Liver (tissue), 9 donors: ENCODE data around the gene THEM4. TPM values are rescaled to one million over a fixed set of nuclear protein-coding genes. Genes with fewer than 3 reads are reported as not detected.
"Not testable (repeated sequence)": the region's sequence is repeated elsewhere in the genome, so short reads cannot be mapped to it uniquely, and the experiment has no call there.

ENCODE experiments used
- DNase-seq: peaks from one replicate; pipeline ENCODE4 v3.0.0-alpha.2; 2017; ENCODE audit warnings: low spot score
- H3K27ac ChIP-seq, 2 donors: one replicate each; pipeline ENCODE4 v1.7.0; 2013; ENCODE audit warnings: inconsistent platforms in 2 of 2, low read length in 2 of 2, control low read depth in 1 of 2, low read depth in 1 of 2, mild to moderate bottlenecking in 1 of 2
- H3K27me3 ChIP-seq, 4 donors: one replicate each; pipeline versions ENCODE4 v1.6.1 to v1.7.0; 2013; ENCODE audit warnings: low read length in 3 of 4, inconsistent platforms in 1 of 4, mild to moderate bottlenecking in 1 of 4, moderate library complexity in 1 of 4; ENCODE audit not compliant: control insufficient read depth in 4 of 4, insufficient read depth in 4 of 4
- H3K36me3 ChIP-seq, 4 donors: one replicate each; pipeline versions ENCODE4 v1.6.1 to v1.7.0; 2013; ENCODE audit warnings: low read length in 3 of 4, mild to moderate bottlenecking in 3 of 4, low read depth in 1 of 4, moderate library complexity in 1 of 4; ENCODE audit not compliant: control insufficient read depth in 4 of 4, insufficient read depth in 3 of 4
- H3K4me1 ChIP-seq, 4 donors: one replicate each; pipeline versions ENCODE4 v1.6.1 to v1.7.0; 2013; ENCODE audit warnings: low read length in 3 of 4, mild to moderate bottlenecking in 3 of 4, moderate library complexity in 1 of 4; ENCODE audit not compliant: control insufficient read depth in 4 of 4, insufficient read depth in 4 of 4
- H3K4me3 ChIP-seq, 3 donors: one replicate each; pipeline versions ENCODE4 v1.6.1 to v1.7.0; 2013; ENCODE audit warnings: low read length in 3 of 3, control low read depth in 1 of 3, low read depth in 1 of 3, mild to moderate bottlenecking in 1 of 3
- H3K9ac ChIP-seq, 2 donors: one replicate each; pipeline ENCODE4 v1.7.0; 2013; ENCODE audit warnings: low read length in 2 of 2, mild to moderate bottlenecking in 2 of 2, moderate library complexity in 2 of 2, control low read depth in 1 of 2, low read depth in 1 of 2
- H3K9me3 ChIP-seq, 4 donors: one replicate each; pipeline versions ENCODE4 v1.6.1 to v1.7.0; 2013; ENCODE audit warnings: low read length in 3 of 4; ENCODE audit not compliant: control insufficient read depth in 4 of 4
- EGR1 ChIP-seq, 2 donors: IDR thresholded peaks; 2 replicates each; pipeline ENCODE4 v1.6.1; 2016 to 2018; ENCODE audit warnings: antibody characterized with exemption in 2 of 2, low read depth in 2 of 2
- GABPA ChIP-seq, 2 donors: IDR thresholded peaks in 1 of 2; conservative IDR thresholded peaks in 1 of 2; 2 replicates each; pipeline ENCODE4 v1.6.1; 2016; ENCODE audit warnings: antibody characterized with exemption in 2 of 2, mild to moderate bottlenecking in 1 of 2, moderate library complexity in 1 of 2
- HNF4A ChIP-seq, 2 donors: conservative IDR thresholded peaks; 2 replicates each; pipeline ENCODE4 v1.6.1; 2016; ENCODE audit warnings: antibody characterized with exemption in 2 of 2, mild to moderate bottlenecking in 2 of 2
- HNF4G ChIP-seq: IDR thresholded peaks from 2 replicates; pipeline ENCODE4 v1.6.1; 2016; ENCODE audit warnings: antibody characterized with exemption
- JUND ChIP-seq, 2 donors: IDR thresholded peaks; 2 replicates each; pipeline ENCODE4 v1.6.1; 2016; ENCODE audit warnings: antibody characterized with exemption in 2 of 2
- NR2F2 ChIP-seq: IDR thresholded peaks from 2 replicates; pipeline ENCODE4 v1.6.1; 2016; ENCODE audit warnings: antibody characterized with exemption
- SP1 ChIP-seq: IDR thresholded peaks from 2 replicates; pipeline ENCODE4 v1.6.1; 2018; ENCODE audit warnings: antibody characterized with exemption, mild to moderate bottlenecking
- TAF1 ChIP-seq: conservative IDR thresholded peaks from 2 replicates; pipeline ENCODE4 v1.6.1; 2016; ENCODE audit warnings: antibody characterized with exemption, mild to moderate bottlenecking
- YY1 ChIP-seq: IDR thresholded peaks from 2 replicates; pipeline ENCODE4 v1.6.1; 2016; ENCODE audit warnings: antibody characterized with exemption, mild to moderate bottlenecking
- WGBS: extraction: QIAGEN DNeasy Blood & Tissue Kit; methylation state at CpG from one replicate; pipeline ENCODE4 v1.1.7; 2013; 5-methylcytosine and 5-hydroxymethylcytosine counted together
- polyA plus RNA-seq, 2 donors: library from polyadenylated mRNA; stranded (reverse) in 1 of 2; unstranded in 1 of 2; fragments of 200-250 nt in 1 of 2; fragments of >200 nt in 1 of 2; fragmentation: Nextera tagmentation in 1 of 2; extraction: Ambion mirVana in 1 of 2; gene quantifications; one replicate each; pipeline versions ENCODE4 v1.2.1 to v1.2.3, GENCODE V29; 2013 to 2015
- total RNA-seq, 2 donors: library from RNA; depleted of rRNA; stranded (reverse); fragments of >200 nt; gene quantifications; one replicate each; pipeline ENCODE4 v1.2.3, GENCODE V29; 2014
- TF ChIP-seq, protein P1 (sequence below): fragments of 150-350 bp; IDR thresholded peaks from 2 replicates; pipeline ENCODE4 v1.5.1; 2017; ENCODE audit warnings: improper control_type of control experiment, low read depth, low read length; ENCODE audit not compliant: missing input control
- TF ChIP-seq, protein P2 (sequence below): IDR thresholded peaks from 2 replicates; pipeline ENCODE4 v1.6.1; 2016; ENCODE audit warnings: antibody characterized with exemption
- TF ChIP-seq, protein P3 (sequence below): IDR thresholded peaks from 2 replicates; pipeline ENCODE4 v1.6.1; 2016; ENCODE audit warnings: antibody characterized with exemption
- TF ChIP-seq, protein P4 (sequence below): IDR thresholded peaks from 2 replicates; pipeline ENCODE4 v1.6.1; 2016; ENCODE audit warnings: antibody characterized with exemption
- donor health status: healthy.
- donor health status: healthy.
- donor health status: healthy.
- donor health status: healthy.
- donor health status: healthy.

The THEM4 gene
- total and polyA plus RNA-seq, 4 donors: 6.1 to 16.2 (median 9.8) TPM

DNA sequence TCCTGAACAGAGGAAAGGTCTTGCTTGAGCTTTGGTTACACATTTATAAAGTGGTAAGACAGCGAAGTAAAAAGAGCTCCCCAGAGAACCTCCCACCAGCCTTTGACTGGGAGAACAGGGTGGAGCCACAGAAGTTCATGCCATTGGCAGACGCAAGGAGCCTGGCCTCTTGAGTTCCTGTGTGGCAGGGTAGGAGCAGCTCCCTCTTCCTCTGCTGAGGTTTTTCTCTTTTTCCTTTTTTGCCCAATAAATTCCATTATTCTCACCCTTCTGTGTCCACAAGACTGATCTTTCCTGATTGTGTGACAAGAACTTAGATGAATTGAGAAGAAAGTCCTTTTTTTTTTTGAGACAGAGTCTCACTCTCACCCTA lies 4.3 kb downstream of the THEM4 start:
- Histone ChIP-seq H3K27ac (peak overlapping the region in 1 of 2 donors; percentile 17), H3K4me3 (no peak overlapping the region), H3K36me3 (no peaks in the 10 kb centered on the region), H3K27me3 (no peaks in the 10 kb centered on the region), H3K4me1 (peaks cover 1 to 11% (median 7%) of the 10 kb centered on the region in 4 donors), H3K9ac (no peak overlapping the region), H3K9me3 (peaks cover 0 to 4% (median 0%) of the 10 kb centered on the region in 4 donors)
- no peak for DNase-seq
- WGBS: 73% methylated on average over 2 of the region's 2 CpGs
- TF ChIP-seq, protein P1, sequence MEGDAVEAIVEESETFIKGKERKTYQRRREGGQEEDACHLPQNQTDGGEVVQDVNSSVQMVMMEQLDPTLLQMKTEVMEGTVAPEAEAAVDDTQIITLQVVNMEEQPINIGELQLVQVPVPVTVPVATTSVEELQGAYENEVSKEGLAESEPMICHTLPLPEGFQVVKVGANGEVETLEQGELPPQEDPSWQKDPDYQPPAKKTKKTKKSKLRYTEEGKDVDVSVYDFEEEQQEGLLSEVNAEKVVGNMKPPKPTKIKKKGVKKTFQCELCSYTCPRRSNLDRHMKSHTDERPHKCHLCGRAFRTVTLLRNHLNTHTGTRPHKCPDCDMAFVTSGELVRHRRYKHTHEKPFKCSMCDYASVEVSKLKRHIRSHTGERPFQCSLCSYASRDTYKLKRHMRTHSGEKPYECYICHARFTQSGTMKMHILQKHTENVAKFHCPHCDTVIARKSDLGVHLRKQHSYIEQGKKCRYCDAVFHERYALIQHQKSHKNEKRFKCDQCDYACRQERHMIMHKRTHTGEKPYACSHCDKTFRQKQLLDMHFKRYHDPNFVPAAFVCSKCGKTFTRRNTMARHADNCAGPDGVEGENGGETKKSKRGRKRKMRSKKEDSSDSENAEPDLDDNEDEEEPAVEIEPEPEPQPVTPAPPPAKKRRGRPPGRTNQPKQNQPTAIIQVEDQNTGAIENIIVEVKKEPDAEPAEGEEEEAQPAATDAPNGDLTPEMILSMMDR: no peak
- TF ChIP-seq HNF4A (conservative IDR thresholded peaks at IDR 0.05) (peak in 1 of 2 donors; percentile 13), GABPA (IDR thresholded peaks at IDR 0.05 in 1 of 2, conservative IDR thresholded peaks at IDR 0.05 in 1 of 2) (no peak), HNF4G (no peak), EGR1 (IDR thresholded peaks at IDR 0.05; ENCODE audit: low read depth in 2 of 2) (no peak), TAF1 (peak; percentile 26), SP1 (peak; percentile 8)
- TF ChIP-seq, protein P2, sequence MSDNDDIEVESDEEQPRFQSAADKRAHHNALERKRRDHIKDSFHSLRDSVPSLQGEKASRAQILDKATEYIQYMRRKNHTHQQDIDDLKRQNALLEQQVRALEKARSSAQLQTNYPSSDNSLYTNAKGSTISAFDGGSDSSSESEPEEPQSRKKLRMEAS: no peak

GRCh38 chr1:151902858-151903257 lies 6.5 kb downstream of the THEM4 start:
- H3K36me3 ChIP-seq: no peaks in the 10 kb centered on the region
- no peaks in the 10 kb centered on the region for H3K27me3 ChIP-seq
- 64% methylated on average over 2 of the region's 2 CpGs for WGBS
- peaks cover 0 to 4% (median 0%) of the 10 kb centered on the region in 4 donors for H3K9me3 ChIP-seq
- no peak for DNase-seq
- H3K9ac ChIP-seq: no peak overlapping the region
- H3K27ac ChIP-seq: no peak overlapping the region
- TF ChIP-seq GABPA (IDR thresholded peaks at IDR 0.05 in 1 of 2, conservative IDR thresholded peaks at IDR 0.05 in 1 of 2): no peak
- no peak for TF ChIP-seq YY1
- TF ChIP-seq NR2F2: no peak
- no peak for TF ChIP-seq JUND (IDR thresholded peaks at IDR 0.05)
- peaks cover 0 to 1% (median 0%) of the 10 kb centered on the region in 4 donors for H3K4me1 ChIP-seq
- H3K4me3 ChIP-seq: no peak overlapping the region

- DNase-seq, H3K36me3 ChIP-seq, H3K27me3 ChIP-seq, H3K9me3 ChIP-seq, H3K27ac ChIP-seq, H3K4me3 ChIP-seq, H3K9ac ChIP-seq, H3K4me1 ChIP-seq: not testable (repeated sequence)
- 97% methylated on average over 3 of the region's 3 CpGs for WGBS
These were observed 8.5 kb downstream of the THEM4 start for GRCh38 chr1:151900804-151901203.

DNA sequence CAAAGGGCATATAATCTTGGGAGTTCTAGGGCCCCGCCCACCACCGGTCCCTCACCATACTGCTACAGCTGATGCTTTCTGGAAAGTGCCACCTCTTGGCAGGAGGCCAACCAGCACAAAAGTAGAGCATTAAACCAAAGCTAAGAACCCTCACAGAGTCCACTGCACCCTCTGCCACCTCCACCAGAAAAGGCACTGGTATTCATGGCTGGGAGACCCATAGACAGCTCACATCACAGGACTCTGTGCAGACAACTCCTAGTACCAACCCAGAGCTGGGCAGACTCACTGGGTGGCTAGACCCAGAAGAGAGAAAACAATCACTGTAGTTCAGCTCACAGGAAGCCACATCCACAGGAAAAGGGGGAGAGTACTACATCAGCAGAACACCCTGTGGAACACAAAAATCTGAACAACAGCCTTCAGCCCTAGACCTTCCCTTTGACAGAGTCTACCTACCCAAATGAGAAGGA lies 10.8 kb downstream of the THEM4 start:
- no peak overlapping the region for H3K4me3 ChIP-seq
- 82% methylated on average over 2 of the region's 2 CpGs for WGBS
- H3K27me3 ChIP-seq: no peaks in the 10 kb centered on the region
- H3K27ac ChIP-seq: no peak overlapping the region
- TF ChIP-seq, protein P3, sequence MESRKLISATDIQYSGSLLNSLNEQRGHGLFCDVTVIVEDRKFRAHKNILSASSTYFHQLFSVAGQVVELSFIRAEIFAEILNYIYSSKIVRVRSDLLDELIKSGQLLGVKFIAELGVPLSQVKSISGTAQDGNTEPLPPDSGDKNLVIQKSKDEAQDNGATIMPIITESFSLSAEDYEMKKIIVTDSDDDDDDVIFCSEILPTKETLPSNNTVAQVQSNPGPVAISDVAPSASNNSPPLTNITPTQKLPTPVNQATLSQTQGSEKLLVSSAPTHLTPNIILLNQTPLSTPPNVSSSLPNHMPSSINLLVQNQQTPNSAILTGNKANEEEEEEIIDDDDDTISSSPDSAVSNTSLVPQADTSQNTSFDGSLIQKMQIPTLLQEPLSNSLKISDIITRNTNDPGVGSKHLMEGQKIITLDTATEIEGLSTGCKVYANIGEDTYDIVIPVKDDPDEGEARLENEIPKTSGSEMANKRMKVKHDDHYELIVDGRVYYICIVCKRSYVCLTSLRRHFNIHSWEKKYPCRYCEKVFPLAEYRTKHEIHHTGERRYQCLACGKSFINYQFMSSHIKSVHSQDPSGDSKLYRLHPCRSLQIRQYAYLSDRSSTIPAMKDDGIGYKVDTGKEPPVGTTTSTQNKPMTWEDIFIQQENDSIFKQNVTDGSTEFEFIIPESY: no peak
- TF ChIP-seq, protein P4, sequence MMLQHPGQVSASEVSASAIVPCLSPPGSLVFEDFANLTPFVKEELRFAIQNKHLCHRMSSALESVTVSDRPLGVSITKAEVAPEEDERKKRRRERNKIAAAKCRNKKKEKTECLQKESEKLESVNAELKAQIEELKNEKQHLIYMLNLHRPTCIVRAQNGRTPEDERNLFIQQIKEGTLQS: no peak
- TF ChIP-seq JUND (IDR thresholded peaks at IDR 0.05): no peak
- H3K9ac ChIP-seq: no peak overlapping the region
- no peak for DNase-seq
- peaks cover 0 to 14% (median 2%) of the 10 kb centered on the region in 4 donors for H3K36me3 ChIP-seq
- no peaks in the 10 kb centered on the region for H3K9me3 ChIP-seq
- no peaks in the 10 kb centered on the region for H3K4me1 ChIP-seq
